Cardiac fibroblast (primary cell): ENCODE data around the gene POGK.

ENCODE experiments used
- DNase-seq, 2 donors: peaks; one replicate each; pipeline versions ENCODE4 v3.0.0 to v3.0.0-alpha.2; 2010; ENCODE audit warnings: low read depth in 2 of 2
- H3K4me3 ChIP-seq, 2 donors: replicated peaks in 1 of 2; 1 replicate in 1 of 2; 2 replicates in 1 of 2; pipeline ENCODE4 v1.5.1; 2011; ENCODE audit warnings: low read depth in 2 of 2, low read length in 2 of 2, mild to moderate bottlenecking in 2 of 2, moderate library complexity in 1 of 2
- CTCF ChIP-seq: IDR thresholded peaks from one replicate; pipeline ENCODE4 v1.5.1; 2011; ENCODE audit warnings: low read depth, mild to moderate bottlenecking, low read length, inconsistent platforms

The POGK gene

DNA sequence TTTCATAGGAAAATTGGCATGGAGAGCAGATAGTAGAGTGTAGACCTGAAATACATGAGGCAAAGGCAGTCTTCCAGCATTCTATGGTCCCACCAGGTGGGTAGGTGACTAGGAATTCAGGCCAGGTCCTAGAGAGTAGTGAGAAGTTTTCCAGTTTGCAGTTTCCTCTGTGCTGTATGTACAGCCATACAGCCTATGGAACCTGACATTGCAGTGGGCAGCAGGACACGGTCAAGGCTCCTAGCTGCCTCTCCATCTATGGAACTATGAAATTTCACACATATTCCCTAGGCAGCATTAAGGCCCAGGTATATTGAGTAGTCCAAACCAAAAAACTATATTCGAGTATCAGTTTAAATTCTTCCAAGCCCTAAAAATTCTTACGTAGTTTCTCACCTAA is 16.3 kb downstream of the POGK start:
- TF ChIP-seq CTCF: no peak
- no peak overlapping the region for H3K4me3 ChIP-seq
- no peak for DNase-seq

- no peak for DNase-seq
- TF ChIP-seq CTCF: no peak
- H3K4me3 ChIP-seq: no peak overlapping the region
Measured at GRCh38 chr1:166857995-166858394, 18.7 kb downstream of the POGK start.

GRCh38 chr1:166858726-166859419 is 19.6 kb downstream of the POGK start:
- DNase-seq: no peak
- H3K4me3 ChIP-seq: no peak overlapping the region
- no peak for TF ChIP-seq CTCF

DNA sequence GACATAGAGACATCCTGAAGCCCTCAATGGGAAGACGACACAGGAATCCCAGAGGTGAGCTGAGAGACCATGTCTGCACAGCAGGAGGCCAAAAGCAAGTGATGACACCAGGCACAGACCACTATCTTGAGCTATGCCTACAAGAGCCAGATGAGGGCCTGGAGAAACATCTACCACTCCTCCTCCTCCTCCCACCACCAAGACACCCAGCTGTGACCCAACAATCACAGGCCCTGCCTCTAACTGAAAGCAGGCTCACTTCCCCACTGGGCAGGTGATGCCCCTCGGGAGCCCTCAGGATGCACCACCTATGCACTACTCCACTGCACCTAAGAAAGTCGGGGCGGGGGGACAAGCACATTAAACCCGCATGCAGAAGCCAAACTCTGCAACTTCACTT is 20.3 kb downstream of the POGK start:
- no peak for TF ChIP-seq CTCF
- no peak overlapping the region for H3K4me3 ChIP-seq
- DNase-seq: no peak

- H3K4me3 ChIP-seq: no peak overlapping the region
- no peak for TF ChIP-seq CTCF
- DNase-seq: peak; percentile 28 to 35
Measured at GRCh38 chr1:166865926-166866325, 26.7 kb downstream of the POGK start.

GRCh38 chr1:166868639-166869038 is 29.4 kb downstream of the POGK start:
- H3K4me3 ChIP-seq: no peak overlapping the region
- no peak for DNase-seq
- TF ChIP-seq CTCF: no peak
